ENCODE measurements around the gene PSMD6.

DNA sequence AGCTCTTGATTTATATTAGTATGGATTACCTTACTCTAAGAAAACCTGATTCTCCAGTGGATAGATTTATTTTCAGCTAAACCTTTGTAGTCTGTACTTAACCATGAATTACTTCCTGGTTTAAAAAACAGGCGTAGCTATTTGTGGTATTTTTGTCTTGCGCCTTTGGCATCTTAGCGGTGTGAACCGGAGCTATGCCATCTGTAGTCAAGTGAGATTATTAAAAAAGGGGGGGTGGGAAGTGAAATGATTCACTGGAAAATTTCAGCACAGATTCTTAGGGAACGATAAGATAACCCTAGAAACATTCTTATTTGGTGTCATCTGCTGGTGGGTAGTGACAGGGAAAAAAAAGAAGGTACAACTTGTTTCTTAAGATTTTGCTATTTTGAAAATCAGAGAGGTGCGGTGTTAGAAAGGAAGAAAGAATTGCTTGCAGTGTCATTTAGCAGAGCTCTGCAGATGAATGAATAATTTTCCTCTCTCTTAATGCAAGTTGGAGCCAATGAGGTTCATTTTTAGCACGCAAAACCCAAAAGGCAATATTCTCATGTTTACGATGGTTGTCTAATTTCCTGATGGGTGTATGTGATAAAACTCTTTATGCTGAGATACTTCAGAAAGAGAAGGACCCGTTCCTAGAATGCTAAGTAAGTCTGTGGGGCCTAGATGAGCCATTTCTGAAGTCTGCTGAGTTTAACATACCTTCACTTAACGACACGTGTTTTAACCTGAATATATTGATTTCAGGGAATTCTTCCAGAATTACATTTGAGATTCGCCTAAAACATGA lies 44.0 kb downstream of the PSMD6 start:
- no peak for TF ChIP-seq EZH2phosphoT487 (IDR thresholded peaks at IDR 0.05; ENCODE audit: borderline replicate concordance)
- TF ChIP-seq, protein P1, sequence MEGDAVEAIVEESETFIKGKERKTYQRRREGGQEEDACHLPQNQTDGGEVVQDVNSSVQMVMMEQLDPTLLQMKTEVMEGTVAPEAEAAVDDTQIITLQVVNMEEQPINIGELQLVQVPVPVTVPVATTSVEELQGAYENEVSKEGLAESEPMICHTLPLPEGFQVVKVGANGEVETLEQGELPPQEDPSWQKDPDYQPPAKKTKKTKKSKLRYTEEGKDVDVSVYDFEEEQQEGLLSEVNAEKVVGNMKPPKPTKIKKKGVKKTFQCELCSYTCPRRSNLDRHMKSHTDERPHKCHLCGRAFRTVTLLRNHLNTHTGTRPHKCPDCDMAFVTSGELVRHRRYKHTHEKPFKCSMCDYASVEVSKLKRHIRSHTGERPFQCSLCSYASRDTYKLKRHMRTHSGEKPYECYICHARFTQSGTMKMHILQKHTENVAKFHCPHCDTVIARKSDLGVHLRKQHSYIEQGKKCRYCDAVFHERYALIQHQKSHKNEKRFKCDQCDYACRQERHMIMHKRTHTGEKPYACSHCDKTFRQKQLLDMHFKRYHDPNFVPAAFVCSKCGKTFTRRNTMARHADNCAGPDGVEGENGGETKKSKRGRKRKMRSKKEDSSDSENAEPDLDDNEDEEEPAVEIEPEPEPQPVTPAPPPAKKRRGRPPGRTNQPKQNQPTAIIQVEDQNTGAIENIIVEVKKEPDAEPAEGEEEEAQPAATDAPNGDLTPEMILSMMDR (conservative IDR thresholded peaks at IDR 0.05; ENCODE audit: low read length): no peak
